HCT116 (cell line): ENCODE results near the gene EPHA10. TPM values are rescaled to one million over a fixed set of nuclear protein-coding genes. Genes with fewer than 3 reads are reported as not detected.

Experiments
- ATAC-seq: fragments of 200-7000 bp; cut with Tn5 transposase; 2 replicates; pipeline ENCODE4 v1.9.1; 2020; ENCODE audit warnings: mild to moderate bottlenecking, moderate library complexity
- BruUV-seq: library from RNA; stranded (reverse); fragments of 400-500 nt; replicated peaks from 2 replicates; lab custom pipeline; 2021; lab: Mats Ljungman, UMichigan
- CTCF ChIA-PET: fragments of 300-600 bp; sonication (Branson Sonifier 250); formaldehyde crosslinking; loops from one replicate; lab custom pipeline; 2021; ENCODE audit warnings: antibody characterized with exemption; lab: Charles Lee
- POLR2A ChIA-PET: fragments of 300-600, 350-600 bp; sonication (Branson Sonifier 250); formaldehyde crosslinking; loops from one replicate; lab custom pipeline; 2021; ENCODE audit warnings: antibody characterized with exemption; lab: Charles Lee
- RAD21 ChIA-PET, 2 experiments: fragments of 300-600 bp; sonication (Branson Sonifier 250); formaldehyde crosslinking; loops; one replicate each; lab custom pipeline; 2023; ENCODE audit warnings: low total read pairs in 2 of 2; ENCODE audit not compliant: uncharacterized antibody in 2 of 2, unreplicated experiment in 2 of 2, low non-redundant PET in 1 of 2; lab: Charles Lee
- DNase-seq: peaks from one replicate; pipeline ENCODE4 v3.0.0-alpha.2; 2010; ENCODE audit warnings: low read depth, low spot score
- H2AFZ ChIP-seq: fragments of 200-600 bp; shearing (Covaris generic), sonication (generic); 2 replicates; pipeline ENCODE4 v1.6.1; 2017; ENCODE audit warnings: low read depth, mixed run types, mixed read lengths, antibody characterized with exemption, low read length; ENCODE audit not compliant: poor library complexity, severe bottlenecking
- H3K27ac ChIP-seq: 2 replicates; pipeline ENCODE4 v1.5.1; 2012; ENCODE audit warnings: low read depth, low read length
- H3K27me3 ChIP-seq: fragments of 200-600 bp; sonication (generic); 2 replicates; pipeline ENCODE4 v1.6.1; 2016; ENCODE audit warnings: mixed run types, low read length, mixed read lengths; ENCODE audit not compliant: insufficient read depth
- H3K36me3 ChIP-seq, 2 experiments: fragments of 200-500 bp in 1 of 2; fragments of 200-600 bp in 1 of 2; sonication (Bioruptor generic) in 1 of 2; sonication (generic) in 1 of 2; 2 replicates each; pipeline versions ENCODE4 v1.5.1 to v1.6.1; 2014 to 2016; ENCODE audit warnings: low read length in 2 of 2, inconsistent platforms in 1 of 2, mixed read lengths in 1 of 2, mixed run types in 1 of 2; ENCODE audit not compliant: insufficient read depth in 2 of 2, control insufficient read depth in 1 of 2
- H3K4me1 ChIP-seq, 2 experiments: fragments of 200-600 bp in 1 of 2; sonication (generic) in 1 of 2; 2 replicates each; pipeline versions ENCODE4 v1.5.1 to v1.6.1; 2012 to 2017; ENCODE audit warnings: low read length in 2 of 2, inconsistent platforms in 1 of 2, mild to moderate bottlenecking in 1 of 2, mixed read lengths in 1 of 2, mixed run types in 1 of 2, moderate library complexity in 1 of 2; ENCODE audit not compliant: insufficient read depth in 2 of 2, control insufficient read depth in 1 of 2
- H3K4me2 ChIP-seq: fragments of 200-600 bp; sonication (generic); 2 replicates; pipeline ENCODE4 v1.6.1; 2017; ENCODE audit warnings: mixed run types, low read length, mixed read lengths
- H3K4me3 ChIP-seq, 2 experiments: fragments of 200-600 bp in 1 of 2; sonication (generic) in 1 of 2; replicated peaks in 1 of 2; 2 replicates each; pipeline ENCODE4 v1.5.1; 2011 to 2016; ENCODE audit warnings: low read length in 2 of 2, control low read depth in 1 of 2, low read depth in 1 of 2, mild to moderate bottlenecking in 1 of 2, mixed read lengths in 1 of 2, mixed run types in 1 of 2
- H3K79me2 ChIP-seq: fragments of 200-600 bp; sonication (generic); 2 replicates; pipeline ENCODE4 v1.6.1; 2017; ENCODE audit warnings: mild to moderate bottlenecking, mixed run types, low read length, moderate library complexity, mixed read lengths; ENCODE audit not compliant: insufficient read depth
- H3K9ac ChIP-seq: fragments of 200-600 bp; sonication (generic); 2 replicates; pipeline ENCODE4 v1.6.1; 2016; ENCODE audit warnings: low read length, mixed read lengths
- H3K9me2 ChIP-seq: fragments of 200-600 bp; sonication (generic), shearing (Covaris generic); 2 replicates; pipeline ENCODE4 v1.6.1; 2017; ENCODE audit warnings: mixed run types, mild to moderate bottlenecking, moderate library complexity; ENCODE audit not compliant: insufficient read depth
- H3K9me3 ChIP-seq, 2 experiments: fragments of 200-500 bp in 1 of 2; fragments of 200-600 bp in 1 of 2; sonication (Bioruptor generic) in 1 of 2; sonication (generic) in 1 of 2; 2 replicates each; pipeline ENCODE4 v1.6.1; 2014 to 2017; ENCODE audit warnings: low read length in 2 of 2, mixed read lengths in 2 of 2, inconsistent platforms in 1 of 2, low read depth in 1 of 2, mild to moderate bottlenecking in 1 of 2, mixed run types in 1 of 2, moderate library complexity in 1 of 2; ENCODE audit not compliant: control insufficient read depth in 1 of 2, insufficient read depth in 1 of 2
- H4K20me1 ChIP-seq: fragments of 200-600 bp; sonication (generic), shearing (Covaris generic); 2 replicates; pipeline ENCODE4 v1.6.1; 2017; ENCODE audit warnings: mixed run types, mild to moderate bottlenecking, moderate library complexity; ENCODE audit not compliant: insufficient read depth
- ATF3 ChIP-seq: IDR thresholded peaks from 2 replicates; pipeline ENCODE4 v1.6.1; 2012
- CEBPB ChIP-seq: IDR thresholded peaks from 2 replicates; pipeline ENCODE4 v1.6.1; 2012; ENCODE audit warnings: low read depth
- EGR1 ChIP-seq: IDR thresholded peaks from 2 replicates; pipeline ENCODE4 v1.6.1; 2012; ENCODE audit warnings: low read depth
- EZH2 ChIP-seq: fragments of 200-600 bp; sonication (generic); IDR thresholded peaks from 2 replicates; pipeline ENCODE4 v1.6.1; 2017; ENCODE audit warnings: antibody characterized with exemption, mixed run types
- FOSL1 ChIP-seq: IDR thresholded peaks from 2 replicates; pipeline ENCODE4 v1.6.1; 2012; ENCODE audit warnings: low read depth
- JUND ChIP-seq: IDR thresholded peaks from 2 replicates; pipeline ENCODE4 v1.6.1; 2012
- POLR2AphosphoS5 ChIP-seq: IDR thresholded peaks from 2 replicates; pipeline ENCODE4 v1.6.1; 2011; ENCODE audit warnings: mild to moderate bottlenecking, low read depth, low read length, moderate library complexity
- SP1 ChIP-seq: IDR thresholded peaks from 2 replicates; pipeline ENCODE4 v1.6.1; 2012; ENCODE audit warnings: low read depth
- TCF7L2 ChIP-seq: IDR thresholded peaks from 2 replicates; pipeline ENCODE4 v1.7.0; 2011; ENCODE audit warnings: borderline replicate concordance, inconsistent platforms; ENCODE audit not compliant: insufficient read depth, insufficient read length; ENCODE audit errors: extremely low read depth
- ZBTB33 ChIP-seq: IDR thresholded peaks from 2 replicates; pipeline ENCODE4 v1.6.1; 2011; ENCODE audit warnings: mild to moderate bottlenecking, low read length, moderate library complexity; ENCODE audit not compliant: insufficient replicate concordance; ENCODE audit errors: extremely low read depth
- ZFX ChIP-seq: fragments of 450-650 bp; IDR thresholded peaks from 2 replicates; pipeline ENCODE4 v1.6.1; 2017
- intact Hi-C: fragments of 100-400 bp; cut with micrococcal nuclease; formaldehyde crosslinking; loops from 2 replicates; pipeline ENCODE4 v1.10.0; 2022
- total RNA-seq: library from RNA; stranded (reverse); gene quantifications from one replicate; pipeline ENCODE4 v1.2.1, GENCODE V29; 2021; ENCODE audit not compliant: unreplicated experiment
- TF ChIP-seq, protein P1 (sequence below): IDR thresholded peaks from 2 replicates; pipeline ENCODE4 v1.6.1; 2012; ENCODE audit warnings: low read depth
- TF ChIP-seq, protein P2 (sequence below): IDR thresholded peaks from 2 replicates; pipeline ENCODE4 v1.6.1; 2012

Gene EPHA10
- total RNA-seq, 1 experiment from 2014 or later: 6.5 TPM

DNA sequence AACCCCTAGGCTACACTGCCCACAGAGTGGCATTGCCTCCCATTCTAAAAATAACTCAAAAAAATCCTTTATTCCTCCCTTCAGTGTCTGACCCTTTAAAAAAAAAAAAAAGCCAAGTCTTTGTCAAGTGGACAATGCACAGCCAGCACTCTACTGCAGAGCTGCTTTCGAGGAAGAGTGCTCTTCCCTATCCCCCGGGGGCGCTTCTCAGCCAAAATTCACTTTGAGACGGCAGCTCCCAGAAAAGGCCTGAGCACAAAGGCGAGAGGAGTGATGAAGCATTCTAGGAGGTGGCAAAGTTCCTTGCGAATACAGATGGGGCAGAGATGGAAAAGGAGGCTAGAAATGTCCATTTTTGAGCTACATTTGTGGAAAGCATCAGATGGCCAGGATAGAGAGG, 23.3 kb downstream of the EPHA10 start (continued):
- TF ChIP-seq, protein P1, sequence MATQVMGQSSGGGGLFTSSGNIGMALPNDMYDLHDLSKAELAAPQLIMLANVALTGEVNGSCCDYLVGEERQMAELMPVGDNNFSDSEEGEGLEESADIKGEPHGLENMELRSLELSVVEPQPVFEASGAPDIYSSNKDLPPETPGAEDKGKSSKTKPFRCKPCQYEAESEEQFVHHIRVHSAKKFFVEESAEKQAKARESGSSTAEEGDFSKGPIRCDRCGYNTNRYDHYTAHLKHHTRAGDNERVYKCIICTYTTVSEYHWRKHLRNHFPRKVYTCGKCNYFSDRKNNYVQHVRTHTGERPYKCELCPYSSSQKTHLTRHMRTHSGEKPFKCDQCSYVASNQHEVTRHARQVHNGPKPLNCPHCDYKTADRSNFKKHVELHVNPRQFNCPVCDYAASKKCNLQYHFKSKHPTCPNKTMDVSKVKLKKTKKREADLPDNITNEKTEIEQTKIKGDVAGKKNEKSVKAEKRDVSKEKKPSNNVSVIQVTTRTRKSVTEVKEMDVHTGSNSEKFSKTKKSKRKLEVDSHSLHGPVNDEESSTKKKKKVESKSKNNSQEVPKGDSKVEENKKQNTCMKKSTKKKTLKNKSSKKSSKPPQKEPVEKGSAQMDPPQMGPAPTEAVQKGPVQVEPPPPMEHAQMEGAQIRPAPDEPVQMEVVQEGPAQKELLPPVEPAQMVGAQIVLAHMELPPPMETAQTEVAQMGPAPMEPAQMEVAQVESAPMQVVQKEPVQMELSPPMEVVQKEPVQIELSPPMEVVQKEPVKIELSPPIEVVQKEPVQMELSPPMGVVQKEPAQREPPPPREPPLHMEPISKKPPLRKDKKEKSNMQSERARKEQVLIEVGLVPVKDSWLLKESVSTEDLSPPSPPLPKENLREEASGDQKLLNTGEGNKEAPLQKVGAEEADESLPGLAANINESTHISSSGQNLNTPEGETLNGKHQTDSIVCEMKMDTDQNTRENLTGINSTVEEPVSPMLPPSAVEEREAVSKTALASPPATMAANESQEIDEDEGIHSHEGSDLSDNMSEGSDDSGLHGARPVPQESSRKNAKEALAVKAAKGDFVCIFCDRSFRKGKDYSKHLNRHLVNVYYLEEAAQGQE: no peak
- no peak for TF ChIP-seq ZBTB33

GRCh38 chr1:37741130-37741529, 23.8 kb downstream of the EPHA10 start:
- Histone ChIP-seq H3K4me1 (peaks cover 20 to 29% of the 10 kb centered on the region in 2 experiments), H3K4me2 (peak overlapping the region; percentile 29), H3K4me3 (no peak overlapping the region), H3K9me2 (no peaks in the 10 kb centered on the region), H2AFZ (no peak overlapping the region), H4K20me1 (no peaks in the 10 kb centered on the region), H3K36me3 (no peaks in the 10 kb centered on the region), H3K9ac (no peak overlapping the region), H3K27me3 (no peaks in the 10 kb centered on the region), H3K79me2 (no peaks in the 10 kb centered on the region), H3K27ac (no peak overlapping the region), H3K9me3 (no peaks in the 10 kb centered on the region)
- ATAC-seq (no peak), DNase-seq (peak; percentile 8)
- POLR2A ChIA-PET: no interaction called here
- CTCF ChIA-PET: no interaction called here
- no TSS peak for BruUV-seq
- RAD21 ChIA-PET: no interaction called here
- intact Hi-C loops: no loop called here
- no peak for TF ChIP-seq ZFX
- no peak for TF ChIP-seq POLR2AphosphoS5
- no peak for TF ChIP-seq EGR1
- peak; percentile 29 for TF ChIP-seq SP1
- no peak for TF ChIP-seq ATF3
- peak; percentile 72 for TF ChIP-seq FOSL1
- TF ChIP-seq, protein P2, sequence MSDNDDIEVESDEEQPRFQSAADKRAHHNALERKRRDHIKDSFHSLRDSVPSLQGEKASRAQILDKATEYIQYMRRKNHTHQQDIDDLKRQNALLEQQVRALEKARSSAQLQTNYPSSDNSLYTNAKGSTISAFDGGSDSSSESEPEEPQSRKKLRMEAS: no peak
- TF ChIP-seq JUND: peak; percentile 59
- TF ChIP-seq TCF7L2: no peak
- no peak for TF ChIP-seq CEBPB
- TF ChIP-seq EZH2: no peak
- no peak for TF ChIP-seq ZBTB33
- TF ChIP-seq, protein P1: no peak
